WTC11 (cell line): Measurements from ENCODE around the gene WNT16. TPM values are rescaled to one million over a fixed set of nuclear protein-coding genes. Genes with fewer than 3 reads are reported as not detected.

Source experiments
- ATAC-seq: fragments of 200-7000 bp; cut with Tn5 transposase; 2 replicates; pipeline ENCODE4 v1.10.0; 2021; ENCODE audit warnings: mild to moderate bottlenecking, moderate library complexity
- CTCF ChIA-PET: fragments of 300-600 bp; sonication (Branson Sonifier 250); formaldehyde crosslinking; loops from one replicate; lab custom pipeline; 2021; ENCODE audit warnings: antibody characterized with exemption; lab: Charles Lee
- POLR2A ChIA-PET: fragments of 350-600 bp; sonication (Branson Sonifier 250); formaldehyde crosslinking; loops from one replicate; lab custom pipeline; 2021; ENCODE audit warnings: antibody characterized with exemption; lab: Charles Lee
- DNase-seq: peaks from one replicate; pipeline ENCODE4 v3.0.0; 2021; ENCODE audit warnings: low spot score
- H3K27ac Mint-ChIP-seq: 2 replicates; pipeline ENCODE4 v1.8.0; 2021; ENCODE audit warnings: mixed read lengths
- H3K27me3 Mint-ChIP-seq: 2 replicates; pipeline ENCODE4 v1.8.0; 2021; ENCODE audit warnings: low read depth, mild to moderate bottlenecking, moderate library complexity, mixed read lengths
- H3K36me3 Mint-ChIP-seq: 2 replicates; pipeline ENCODE4 v1.8.0; 2021; ENCODE audit warnings: mixed read lengths
- H3K4me1 Mint-ChIP-seq: 2 replicates; pipeline ENCODE4 v1.8.0; 2022; ENCODE audit warnings: mixed read lengths
- H3K4me3 Mint-ChIP-seq: 2 replicates; pipeline ENCODE4 v1.8.0; 2021; ENCODE audit warnings: mild to moderate bottlenecking, moderate library complexity, mixed read lengths
- H3K9me3 Mint-ChIP-seq: 2 replicates; pipeline ENCODE4 v1.8.0; 2021; ENCODE audit warnings: mixed read lengths
- ARID4B ChIP-seq: sonication (generic); formaldehyde crosslinking; IDR thresholded peaks from 2 replicates; pipeline ENCODE4 v1.8.0; 2023; ENCODE audit warnings: missing genetic modification reagents, mild to moderate bottlenecking, borderline replicate concordance
- ATF1 ChIP-seq: sonication (generic); formaldehyde crosslinking; IDR thresholded peaks from 2 replicates; pipeline ENCODE4 v1.8.1; 2023; ENCODE audit warnings: mild to moderate bottlenecking, moderate library complexity, missing genetic modification reagents
- E2F1 ChIP-seq: sonication (generic); formaldehyde crosslinking; IDR thresholded peaks from 2 replicates; pipeline ENCODE4 v1.8.0; 2022; ENCODE audit warnings: mild to moderate bottlenecking, missing genetic modification reagents
- FOXK1 ChIP-seq: sonication (generic); formaldehyde crosslinking; IDR thresholded peaks from 2 replicates; pipeline ENCODE4 v1.8.0; 2022; ENCODE audit warnings: mild to moderate bottlenecking, moderate library complexity, missing genetic modification reagents
- GRHL2 ChIP-seq: fragments of 250-450 bp; sonication (Bioruptor Pico); IDR thresholded peaks from 2 replicates; pipeline ENCODE4 v1.8.0; 2022; ENCODE audit warnings: mild to moderate bottlenecking, moderate library complexity; ENCODE audit not compliant: insufficient replicate concordance, severe bottlenecking
- HMGA2 ChIP-seq: fragments of 250-450 bp; sonication (Bioruptor Pico); IDR thresholded peaks from 2 replicates; pipeline ENCODE4 v1.4.0; 2021; ENCODE audit warnings: mild to moderate bottlenecking, moderate library complexity
- TEAD4 ChIP-seq: sonication (generic); formaldehyde crosslinking; IDR thresholded peaks from 2 replicates; pipeline ENCODE4 v1.8.0; 2022; ENCODE audit warnings: mild to moderate bottlenecking, missing genetic modification reagents
- USF2 ChIP-seq: sonication (generic); formaldehyde crosslinking; IDR thresholded peaks from 2 replicates; pipeline ENCODE4 v1.8.1; 2023; ENCODE audit warnings: mild to moderate bottlenecking, missing genetic modification reagents, moderate library complexity
- ZNF263 ChIP-seq: sonication (generic); formaldehyde crosslinking; IDR thresholded peaks from 2 replicates; pipeline ENCODE4 v1.8.1; 2022; ENCODE audit warnings: low read depth, mild to moderate bottlenecking, moderate library complexity, missing genetic modification reagents
- ZNF416 ChIP-seq: fragments of 250-450 bp; sonication (Bioruptor Pico); IDR thresholded peaks from 2 replicates; pipeline ENCODE4 v1.9.0; 2021; ENCODE audit warnings: mild to moderate bottlenecking, inconsistent platforms
- ZNF423 ChIP-seq: fragments of 250-450 bp; sonication (Bioruptor Pico); IDR thresholded peaks from 2 replicates; pipeline ENCODE4 v2.1.2; 2022; ENCODE audit warnings: mild to moderate bottlenecking, moderate library complexity
- total RNA-seq: library from RNA; stranded (reverse); gene quantifications from 3 replicates; pipeline ENCODE4 v1.2.3, GENCODE V29; 2021
- TF ChIP-seq, protein P1 (sequence below): fragments of 250-450 bp; sonication (Bioruptor Pico); IDR thresholded peaks from 2 replicates; pipeline ENCODE4 v1.9.0; 2021; ENCODE audit warnings: mild to moderate bottlenecking
- TF ChIP-seq, protein P2 (sequence below): sonication (generic); formaldehyde crosslinking; IDR thresholded peaks from 2 replicates; pipeline ENCODE4 v1.8.0; 2022; ENCODE audit warnings: mild to moderate bottlenecking, missing genetic modification reagents
- TF ChIP-seq, protein P3 (sequence below): fragments of 250-450 bp; sonication (Bioruptor Pico); IDR thresholded peaks from 2 replicates; pipeline ENCODE4 v2.1.2; 2022; ENCODE audit warnings: mild to moderate bottlenecking, moderate library complexity
- TF ChIP-seq, protein P4 (sequence below): sonication (generic); formaldehyde crosslinking; IDR thresholded peaks from 2 replicates; pipeline ENCODE4 v1.8.0; 2022; ENCODE audit warnings: mild to moderate bottlenecking, missing genetic modification reagents

The WNT16 gene
- total RNA-seq, 1 experiment from 2014 or later: 0.33 TPM

DNA sequence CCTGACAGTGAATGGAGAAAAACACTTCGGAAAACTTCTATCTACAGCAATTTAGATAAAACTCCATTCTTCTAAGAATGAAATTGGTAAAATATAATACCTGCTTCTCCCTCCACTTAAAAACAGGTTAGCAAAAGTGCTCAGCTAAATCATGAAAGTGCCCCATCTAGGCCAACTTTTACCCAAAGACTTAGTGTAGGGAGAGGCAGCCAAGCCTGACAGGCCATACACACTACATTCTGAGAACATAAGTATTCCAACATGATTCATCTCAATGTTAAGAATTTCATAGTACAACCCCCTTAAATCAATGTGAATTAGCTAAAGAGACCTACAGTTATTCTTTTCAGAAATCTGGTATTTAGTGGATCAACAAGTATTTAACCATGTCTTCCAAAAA, 60.1 kb downstream of the WNT16 start (continued):
- TF ChIP-seq HMGA2 (CRISPR knock-in tag): no peak

GRCh38 chr7:121390109-121390508, 61.3 kb downstream of the WNT16 start:
- Mint-ChIP-seq H3K27ac (no peak overlapping the region), H3K36me3 (peaks cover 12% of the 10 kb centered on the region), H3K9me3 (peaks cover 11% of the 10 kb centered on the region), H3K4me1 (peaks cover 59% of the 10 kb centered on the region), H3K4me3 (no peak overlapping the region), H3K27me3 (no peaks in the 10 kb centered on the region)
- DNase-seq (no peak), ATAC-seq (no peak)
- TF ChIP-seq ATF1 (no peak), ARID4B (CRISPR knock-in tag) (no peak), TEAD4 (no peak), E2F1 (CRISPR knock-in tag) (no peak), FOXK1 (CRISPR knock-in tag) (no peak), USF2 (CRISPR knock-in tag) (no peak)
- TF ChIP-seq, protein P1, sequence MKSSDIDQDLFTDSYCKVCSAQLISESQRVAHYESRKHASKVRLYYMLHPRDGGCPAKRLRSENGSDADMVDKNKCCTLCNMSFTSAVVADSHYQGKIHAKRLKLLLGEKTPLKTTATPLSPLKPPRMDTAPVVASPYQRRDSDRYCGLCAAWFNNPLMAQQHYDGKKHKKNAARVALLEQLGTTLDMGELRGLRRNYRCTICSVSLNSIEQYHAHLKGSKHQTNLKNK (CRISPR knock-in tag): no peak
- TF ChIP-seq, protein P2, sequence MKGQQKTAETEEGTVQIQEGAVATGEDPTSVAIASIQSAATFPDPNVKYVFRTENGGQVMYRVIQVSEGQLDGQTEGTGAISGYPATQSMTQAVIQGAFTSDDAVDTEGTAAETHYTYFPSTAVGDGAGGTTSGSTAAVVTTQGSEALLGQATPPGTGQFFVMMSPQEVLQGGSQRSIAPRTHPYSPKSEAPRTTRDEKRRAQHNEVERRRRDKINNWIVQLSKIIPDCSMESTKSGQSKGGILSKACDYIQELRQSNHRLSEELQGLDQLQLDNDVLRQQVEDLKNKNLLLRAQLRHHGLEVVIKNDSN (CRISPR knock-in tag): no peak
- ChIA-PET POLR2A (no interaction called here), CTCF (interaction anchor here (0.9 kb wide), 1 partner anchor 48 kb away, joined by 3 read pairs; no protein-coding TSS in a partner anchor)

- DNase-seq (no peak), ATAC-seq (no peak)
- TF ChIP-seq ZNF263 (CRISPR knock-in tag) (no peak), ZNF423 (CRISPR knock-in tag) (no peak), GRHL2 (CRISPR knock-in tag) (no peak), ZNF416 (no peak)
- TF ChIP-seq, protein P3, sequence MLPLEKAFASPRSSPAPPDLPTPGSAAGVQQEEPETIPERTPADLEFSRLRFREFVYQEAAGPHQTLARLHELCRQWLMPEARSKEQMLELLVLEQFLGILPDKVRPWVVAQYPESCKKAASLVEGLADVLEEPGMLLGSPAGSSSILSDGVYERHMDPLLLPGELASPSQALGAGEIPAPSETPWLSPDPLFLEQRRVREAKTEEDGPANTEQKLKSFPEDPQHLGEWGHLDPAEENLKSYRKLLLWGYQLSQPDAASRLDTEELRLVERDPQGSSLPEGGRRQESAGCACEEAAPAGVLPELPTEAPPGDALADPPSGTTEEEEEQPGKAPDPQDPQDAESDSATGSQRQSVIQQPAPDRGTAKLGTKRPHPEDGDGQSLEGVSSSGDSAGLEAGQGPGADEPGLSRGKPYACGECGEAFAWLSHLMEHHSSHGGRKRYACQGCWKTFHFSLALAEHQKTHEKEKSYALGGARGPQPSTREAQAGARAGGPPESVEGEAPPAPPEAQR: no peak
- TF ChIP-seq, protein P4, sequence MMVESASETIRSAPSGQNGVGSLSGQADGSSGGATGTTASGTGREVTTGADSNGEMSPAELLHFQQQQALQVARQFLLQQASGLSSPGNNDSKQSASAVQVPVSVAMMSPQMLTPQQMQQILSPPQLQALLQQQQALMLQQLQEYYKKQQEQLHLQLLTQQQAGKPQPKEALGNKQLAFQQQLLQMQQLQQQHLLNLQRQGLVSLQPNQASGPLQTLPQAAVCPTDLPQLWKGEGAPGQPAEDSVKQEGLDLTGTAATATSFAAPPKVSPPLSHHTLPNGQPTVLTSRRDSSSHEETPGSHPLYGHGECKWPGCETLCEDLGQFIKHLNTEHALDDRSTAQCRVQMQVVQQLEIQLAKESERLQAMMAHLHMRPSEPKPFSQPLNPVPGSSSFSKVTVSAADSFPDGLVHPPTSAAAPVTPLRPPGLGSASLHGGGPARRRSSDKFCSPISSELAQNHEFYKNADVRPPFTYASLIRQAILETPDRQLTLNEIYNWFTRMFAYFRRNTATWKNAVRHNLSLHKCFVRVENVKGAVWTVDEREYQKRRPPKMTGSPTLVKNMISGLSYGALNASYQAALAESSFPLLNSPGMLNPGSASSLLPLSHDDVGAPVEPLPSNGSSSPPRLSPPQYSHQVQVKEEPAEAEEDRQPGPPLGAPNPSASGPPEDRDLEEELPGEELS (CRISPR knock-in tag): no peak
- H3K36me3 Mint-ChIP-seq: peaks cover 12% of the 10 kb centered on the region
- ChIA-PET CTCF (no interaction called here), POLR2A (no interaction called here)
- no peak overlapping the region for H3K4me3 Mint-ChIP-seq
- H3K9me3 Mint-ChIP-seq: peaks cover 11% of the 10 kb centered on the region
- no peaks in the 10 kb centered on the region for H3K27me3 Mint-ChIP-seq
- no peak overlapping the region for H3K27ac Mint-ChIP-seq
- peaks cover 57% of the 10 kb centered on the region for H3K4me1 Mint-ChIP-seq
Measured at GRCh38 chr7:121390617-121391016, 61.8 kb downstream of the WNT16 start.
